Activated CD4-positive, alpha-beta T cell treated with anti-CD3 and anti-CD28 coated beads for 36 hours (primary cell): ENCODE results near the gene CBY1. TPM values are rescaled to one million over a fixed set of nuclear protein-coding genes. Genes with fewer than 3 reads are reported as not detected.

Experiments
- ATAC-seq: fragments of 200-7000 bp; cut with Tn5 transposase; one replicate; pipeline ENCODE4 v1.10.0; 2021; ENCODE audit warnings: mild to moderate bottlenecking, moderate library complexity
- CTCF ChIA-PET: fragments of 350-600 bp; sonication (Branson Sonifier 250); formaldehyde crosslinking; loops from one replicate; lab custom pipeline; 2021; ENCODE audit warnings: antibody characterized with exemption; lab: Charles Lee
- POLR2A ChIA-PET: fragments of 350-600 bp; sonication (Branson Sonifier 250); formaldehyde crosslinking; loops from one replicate; lab custom pipeline; 2021; ENCODE audit warnings: antibody characterized with exemption, inconsistent platforms; lab: Charles Lee
- DNase-seq: peaks from one replicate; pipeline ENCODE4 v3.0.0-alpha.2; 2020
- H3K27ac Mint-ChIP-seq: one replicate; pipeline ENCODE4 v1.8.0; 2021; ENCODE audit warnings: mixed read lengths
- H3K27me3 Mint-ChIP-seq: one replicate; pipeline ENCODE4 v1.8.0; 2021; ENCODE audit warnings: mixed read lengths
- H3K36me3 Mint-ChIP-seq: one replicate; pipeline ENCODE4 v1.8.0; 2021; ENCODE audit warnings: low read depth, mixed read lengths
- H3K4me1 Mint-ChIP-seq: one replicate; pipeline ENCODE4 v1.8.0; 2021; ENCODE audit warnings: mixed read lengths
- H3K4me3 Mint-ChIP-seq: one replicate; pipeline ENCODE4 v1.8.0; 2021; ENCODE audit warnings: mild to moderate bottlenecking, moderate library complexity, mixed read lengths
- H3K9me3 Mint-ChIP-seq: one replicate; pipeline ENCODE4 v1.8.0; 2021; ENCODE audit warnings: low read depth, mixed read lengths
- intact Hi-C, 2 experiments: fragments of 100-400 bp; cut with DNase I in 1 of 2; cut with micrococcal nuclease in 1 of 2; formaldehyde crosslinking; loops; one replicate each; pipeline versions ENCODE4 v1.14.2 to v1.15.1; 2022 to 2024; cut with DNase I, micrococcal nuclease
- total RNA-seq, 2 experiments: library from RNA; stranded (reverse); gene quantifications; one replicate each; pipeline ENCODE4 v1.2.3, GENCODE V29; 2021

CBY1 gene
- total RNA-seq, 2 experiments from 2014 or later = 9.8 to 11.6 TPM

GRCh38 chr22:38704654-38705234, 48.3 kb downstream of the CBY1 start:
- peaks cover 32% of the 10 kb centered on the region for H3K36me3 Mint-ChIP-seq
- peak overlapping the region; percentile 93 for H3K4me3 Mint-ChIP-seq
- intact Hi-C loops = loop anchor here (1.0 to 10.0 kb wide), 19 partner anchors 22 to 1643 kb away; partner anchors contain the start of genes CBY1 (in 2 of the 2), DDX17 (in 2 of the 2), FAM227A (in 2 of the 2) and ADSL (in 1 of the 2)
- H3K27ac Mint-ChIP-seq = peak overlapping the region; percentile 97
- DNase-seq (no peak), ATAC-seq (no peak)
- ChIA-PET POLR2A (interaction anchor here (1.0 kb wide), 1 partner anchor 22 kb away, joined by 7 read pairs; the partner anchor contains the start of gene TOMM22), CTCF (interaction anchor here (3.1 kb wide), 1 partner anchor 23 kb away, joined by 13 read pairs; the partner anchor contains the start of gene TOMM22)
- H3K27me3 Mint-ChIP-seq = no peaks in the 10 kb centered on the region
- H3K9me3 Mint-ChIP-seq = no peaks in the 10 kb centered on the region
- peaks cover 48% of the 10 kb centered on the region for H3K4me1 Mint-ChIP-seq

- CTCF ChIA-PET = interaction anchor here (0.6 to 3.1 kb wide), 7 partner anchors 18 to 1474 kb away, joined by 3 to 13 read pairs (median 4); partner anchors contain the start of genes MIEF1 and TOMM22
- DNase-seq = peak; percentile 98
- Mint-ChIP-seq H3K36me3 (peaks cover 34% of the 10 kb centered on the region), H3K9me3 (no peaks in the 10 kb centered on the region), H3K27me3 (no peaks in the 10 kb centered on the region), H3K4me1 (peaks cover 53% of the 10 kb centered on the region), H3K4me3 (peak within 1 kb of the TSS; percentile 93), H3K27ac (peak within 1 kb of the TSS; percentile 97)
- POLR2A ChIA-PET = interaction anchor here (0.6 to 1.0 kb wide), 6 partner anchors 9 to 721 kb away, joined by 3 to 7 read pairs (median 3); partner anchors contain the start of genes SOX10 and TOMM22
- ATAC-seq = peak; percentile 89
- intact Hi-C loops = loop anchor here (1.0 to 10.0 kb wide), 19 partner anchors 23 to 1642 kb away; partner anchors contain the start of genes CBY1 (in 2 of the 2), DDX17 (in 2 of the 2), FAM227A (in 2 of the 2) and ADSL (in 1 of the 2)
Measured at GRCh38 chr22:38705235-38706100, 49.0 kb downstream of the CBY1 start, which contains the start of gene GTPBP1. GTPBP1 (plus strand) TSS chr22:38705944; CDS start chr22:38705956, 12 bp downstream.

- DNase-seq = peak; percentile 60
- H3K9me3 Mint-ChIP-seq = no peaks in the 10 kb centered on the region
- intact Hi-C loops = loop anchor here in 1 of 2 experiments (5.0 to 10.0 kb wide), 3 partner anchors 281 to 1641 kb away; partner anchors contain the start of genes ADSL and ATF4
- peak overlapping the region; percentile 94 for H3K27ac Mint-ChIP-seq
- H3K4me3 Mint-ChIP-seq = peak overlapping the region; percentile 93
- ChIA-PET POLR2A (interaction anchor here (0.6 to 1.2 kb wide), 5 partner anchors 8 to 722 kb away, joined by 3 to 7 read pairs (median 3); partner anchors contain the start of genes SOX10 and TOMM22), CTCF (interaction anchor here (0.6 to 3.1 kb wide), 9 partner anchors 8 to 1473 kb away, joined by 3 to 13 read pairs (median 4); partner anchors contain the start of genes MIEF1 and TOMM22)
- ATAC-seq = no peak
- H3K4me1 Mint-ChIP-seq = peaks cover 61% of the 10 kb centered on the region
- no peaks in the 10 kb centered on the region for H3K27me3 Mint-ChIP-seq
- H3K36me3 Mint-ChIP-seq = peaks cover 40% of the 10 kb centered on the region
Measured at GRCh38 chr22:38706101-38706900, 49.9 kb downstream of the CBY1 start.

- H3K27me3 Mint-ChIP-seq = no peaks in the 10 kb centered on the region
- POLR2A ChIA-PET = interaction anchor here (1.2 kb wide), 1 partner anchor 48 kb away, joined by 4 read pairs; no protein-coding TSS in a partner anchor
- intact Hi-C loops = loop anchor here in 1 of 2 experiments (5.0 to 10.0 kb wide), 3 partner anchors 280 to 1640 kb away; partner anchors contain the start of genes ADSL and ATF4
- peaks cover 56% of the 10 kb centered on the region for H3K4me1 Mint-ChIP-seq
- H3K36me3 Mint-ChIP-seq = peaks cover 41% of the 10 kb centered on the region
- no peak for DNase-seq
- CTCF ChIA-PET = interaction anchor here (0.6 to 3.1 kb wide), 6 partner anchors 9 to 840 kb away, joined by 3 to 13 read pairs (median 4); partner anchors contain the start of gene TOMM22
- no peak for ATAC-seq
- H3K9me3 Mint-ChIP-seq = no peaks in the 10 kb centered on the region
- H3K27ac Mint-ChIP-seq = peak overlapping the region; percentile 94
- peak overlapping the region; percentile 93 for H3K4me3 Mint-ChIP-seq
Measured at GRCh38 chr22:38706901-38707195, 50.4 kb downstream of the CBY1 start.

GRCh38 chr22:38707346-38707745, 50.9 kb downstream of the CBY1 start:
- H3K27me3 Mint-ChIP-seq = no peaks in the 10 kb centered on the region
- POLR2A ChIA-PET = no interaction called here
- H3K4me3 Mint-ChIP-seq = peak overlapping the region; percentile 93
- no peak for DNase-seq
- no peak for ATAC-seq
- intact Hi-C loops = loop anchor here in 1 of 2 experiments (5.0 to 10.0 kb wide), 3 partner anchors 280 to 1640 kb away; partner anchors contain the start of genes ADSL and ATF4
- CTCF ChIA-PET = interaction anchor here (0.6 to 3.1 kb wide), 8 partner anchors 9 to 840 kb away, joined by 3 to 13 read pairs (median 4); partner anchors contain the start of gene TOMM22
- H3K36me3 Mint-ChIP-seq = peaks cover 46% of the 10 kb centered on the region
- H3K4me1 Mint-ChIP-seq = peaks cover 60% of the 10 kb centered on the region
- peak overlapping the region; percentile 94 for H3K27ac Mint-ChIP-seq
- no peaks in the 10 kb centered on the region for H3K9me3 Mint-ChIP-seq

- peak overlapping the region; percentile 93 for H3K4me3 Mint-ChIP-seq
- intact Hi-C loops = loop anchor here in 1 of 2 experiments (5.0 to 10.0 kb wide), 3 partner anchors 279 to 1639 kb away; partner anchors contain the start of genes ADSL and ATF4
- no peaks in the 10 kb centered on the region for H3K27me3 Mint-ChIP-seq
- POLR2A ChIA-PET = interaction anchor here (0.5 kb wide), 1 partner anchor 571 kb away, joined by 3 read pairs; no protein-coding TSS in a partner anchor
- peaks cover 51% of the 10 kb centered on the region for H3K36me3 Mint-ChIP-seq
- peak overlapping the region; percentile 94 for H3K27ac Mint-ChIP-seq
- DNase-seq (no peak), ATAC-seq (no peak)
- CTCF ChIA-PET = interaction anchor here (1.0 to 3.1 kb wide), 5 partner anchors 14 to 812 kb away, joined by 3 to 9 read pairs (median 4); no protein-coding TSS in a partner anchor
- no peaks in the 10 kb centered on the region for H3K9me3 Mint-ChIP-seq
- peaks cover 66% of the 10 kb centered on the region for H3K4me1 Mint-ChIP-seq
Measured at GRCh38 chr22:38707984-38708383, 51.5 kb downstream of the CBY1 start.

GRCh38 chr22:38709306-38709705, 52.9 kb downstream of the CBY1 start:
- no peaks in the 10 kb centered on the region for H3K9me3 Mint-ChIP-seq
- H3K27me3 Mint-ChIP-seq = no peaks in the 10 kb centered on the region
- ATAC-seq (no peak), DNase-seq (no peak)
- intact Hi-C loops = loop anchor here in 1 of 2 experiments (5.0 to 10.0 kb wide), 3 partner anchors 278 to 1638 kb away; partner anchors contain the start of genes ADSL and ATF4
- peaks cover 56% of the 10 kb centered on the region for H3K36me3 Mint-ChIP-seq
- ChIA-PET POLR2A (no interaction called here), CTCF (interaction anchor here (0.6 to 1.4 kb wide), 4 partner anchors 9 to 394 kb away, joined by 3 to 5 read pairs (median 4); no protein-coding TSS in a partner anchor)
- H3K4me1 Mint-ChIP-seq = peaks cover 72% of the 10 kb centered on the region
- H3K27ac Mint-ChIP-seq = no peak overlapping the region
- H3K4me3 Mint-ChIP-seq = no peak overlapping the region

GRCh38 chr22:38710351-38710750, 53.9 kb downstream of the CBY1 start:
- Mint-ChIP-seq H3K4me3 (no peak overlapping the region), H3K36me3 (peaks cover 60% of the 10 kb centered on the region), H3K9me3 (no peaks in the 10 kb centered on the region), H3K27me3 (no peaks in the 10 kb centered on the region), H3K27ac (peak overlapping the region; percentile 35), H3K4me1 (peaks cover 73% of the 10 kb centered on the region)
- CTCF ChIA-PET = interaction anchor here (1.4 kb wide), 1 partner anchor 23 kb away, joined by 4 read pairs; no protein-coding TSS in a partner anchor
- DNase-seq (no peak), ATAC-seq (no peak)
- intact Hi-C loops = no loop called here
- POLR2A ChIA-PET = no interaction called here

GRCh38 chr22:38710866-38711265, 54.4 kb downstream of the CBY1 start:
- H3K4me3 Mint-ChIP-seq = no peak overlapping the region
- intact Hi-C loops = no loop called here
- H3K27ac Mint-ChIP-seq = peak overlapping the region; percentile 52
- POLR2A ChIA-PET = no interaction called here
- CTCF ChIA-PET = no interaction called here
- DNase-seq (no peak), ATAC-seq (no peak)
- H3K36me3 Mint-ChIP-seq = peaks cover 60% of the 10 kb centered on the region
- H3K27me3 Mint-ChIP-seq = no peaks in the 10 kb centered on the region
- no peaks in the 10 kb centered on the region for H3K9me3 Mint-ChIP-seq
- peaks cover 75% of the 10 kb centered on the region for H3K4me1 Mint-ChIP-seq
